HepG2 (cell line): ENCODE data around the gene ADCY9.

Experiments
- BCL6 ChIP-seq: IDR thresholded peaks from 2 replicates; pipeline ENCODE4 v1.6.1; 2016; ENCODE audit warnings: missing genetic modification reagents, missing compliant biosample characterization
- CHD2 ChIP-seq: IDR thresholded peaks from 2 replicates; pipeline ENCODE4 v1.6.1; 2011; ENCODE audit warnings: low read depth, low read length, improper control_type of control experiment
- CREM ChIP-seq, 2 experiments: sonication (generic) in 1 of 2; formaldehyde crosslinking in 1 of 2; IDR thresholded peaks; 2 replicates each; pipeline versions ENCODE4 v1.4.0 to v1.6.1; 2016 to 2020; ENCODE audit warnings: antibody characterized with exemption in 1 of 2, mild to moderate bottlenecking in 1 of 2, missing genetic modification reagents in 1 of 2
- CTCF ChIP-seq: sonication (generic); formaldehyde crosslinking; IDR thresholded peaks from 2 replicates; pipeline ENCODE4 v1.5.0; 2020; ENCODE audit warnings: mild to moderate bottlenecking, missing genetic modification reagents, moderate library complexity
- LRRFIP1 ChIP-seq: sonication (generic); formaldehyde crosslinking; conservative IDR thresholded peaks from 2 replicates; pipeline ENCODE4 v1.4.0; 2020; ENCODE audit warnings: missing genetic modification reagents
- POLR2A ChIP-seq, 2 experiments: IDR thresholded peaks; 2 replicates each; pipeline ENCODE4 v1.6.1; 2011; ENCODE audit warnings: low read depth in 2 of 2, low read length in 2 of 2, mild to moderate bottlenecking in 1 of 2, moderate library complexity in 1 of 2; ENCODE audit not compliant: insufficient read depth in 1 of 2
- SP140L ChIP-seq: sonication (generic); formaldehyde crosslinking; IDR thresholded peaks from 2 replicates; pipeline ENCODE4 v1.4.0; 2020; ENCODE audit warnings: missing genetic modification reagents, borderline replicate concordance
- ZBTB14 ChIP-seq: sonication (generic); formaldehyde crosslinking; IDR thresholded peaks from 2 replicates; pipeline ENCODE4 v1.4.0; 2020; ENCODE audit warnings: missing genetic modification reagents
- ZFP36 ChIP-seq: fragments of 150-350 bp; IDR thresholded peaks from 2 replicates; pipeline ENCODE4 v1.6.1; 2018; ENCODE audit warnings: borderline replicate concordance, low read length, low read depth; ENCODE audit not compliant: partially characterized antibody
- ZFP37 ChIP-seq: sonication (generic); formaldehyde crosslinking; IDR thresholded peaks from 2 replicates; pipeline ENCODE4 v1.4.0; 2020; ENCODE audit warnings: missing genetic modification reagents, borderline replicate concordance

GRCh38 chr16:4026854-4027253 lies 89.4 kb downstream of the ADCY9 start:
- TF ChIP-seq POLR2A (IDR thresholded peaks at IDR 0.05; ENCODE audit: insufficient read depth in 1 of 2, low read depth in 2 of 2, low read length in 2 of 2): no peak
- TF ChIP-seq SP140L: no peak
- no peak for TF ChIP-seq BCL6 (CRISPR knock-in tag)
- TF ChIP-seq ZBTB14 (CRISPR knock-in tag): no peak
- TF ChIP-seq CHD2: no peak
- no peak for TF ChIP-seq ZFP37 (CRISPR knock-in tag)
- no peak for TF ChIP-seq LRRFIP1 (CRISPR knock-in tag)
- TF ChIP-seq ZFP36: no peak
- no peak for TF ChIP-seq CREM (IDR thresholded peaks at IDR 0.05)
- TF ChIP-seq CREM (CRISPR knock-in tag; IDR thresholded peaks at IDR 0.05): no peak
- no peak for TF ChIP-seq CTCF (CRISPR knock-in tag)
